SK-N-SH treated with all-trans-retinoic acid at 6 μM for 48 hours (cell line): ENCODE results near the gene CFAP100.

ENCODE experiments used
- ATAC-seq: fragments of 200-7000 bp; cut with Tn5 transposase; 3 replicates; pipeline ENCODE4 v1.9.1; 2020; ENCODE audit warnings: mild to moderate bottlenecking, moderate library complexity
- ARNTL ChIP-seq: fragments of 450-650 bp; formaldehyde crosslinking; IDR thresholded peaks from 2 replicates; pipeline ENCODE4 v1.5.0; 2020; ENCODE audit warnings: low read depth, mild to moderate bottlenecking, moderate library complexity, borderline replicate concordance
- BACH2 ChIP-seq: fragments of 250-450 bp; sonication (Bioruptor Pico); IDR thresholded peaks from 2 replicates; pipeline ENCODE4 v1.9.0; 2021; ENCODE audit warnings: mild to moderate bottlenecking, borderline replicate concordance
- CREB5 ChIP-seq: fragments of 250-450 bp; sonication (Bioruptor Pico); IDR thresholded peaks from 2 replicates; pipeline ENCODE4 v1.5.1; 2020; ENCODE audit warnings: low read depth, mild to moderate bottlenecking, moderate library complexity
- CSDC2 ChIP-seq: fragments of 250-450 bp; sonication (Bioruptor Pico); IDR thresholded peaks from 2 replicates; pipeline ENCODE4 v1.5.0; 2020; ENCODE audit warnings: mild to moderate bottlenecking, moderate library complexity
- CSRNP3 ChIP-seq: fragments of 250-450 bp; sonication (Bioruptor Pico); IDR thresholded peaks from 2 replicates; pipeline ENCODE4 v1.5.1; 2021; ENCODE audit warnings: mild to moderate bottlenecking, moderate library complexity
- ESRRG ChIP-seq: fragments of 250-450 bp; sonication (Bioruptor Pico); IDR thresholded peaks from 2 replicates; pipeline ENCODE4 v1.6.1; 2021; ENCODE audit warnings: mild to moderate bottlenecking
- GLIS3 ChIP-seq: fragments of 250-450 bp; sonication (Bioruptor Pico); IDR thresholded peaks from 2 replicates; pipeline ENCODE4 v1.5.0; 2020; ENCODE audit warnings: mild to moderate bottlenecking, moderate library complexity
- ISL1 ChIP-seq: fragments of 250-450 bp; sonication (Bioruptor Pico); IDR thresholded peaks from 2 replicates; pipeline ENCODE4 v2.1.2; 2022; ENCODE audit warnings: mild to moderate bottlenecking, moderate library complexity
- PATZ1 ChIP-seq: fragments of 250-450 bp; sonication (Bioruptor Pico); IDR thresholded peaks from 2 replicates; pipeline ENCODE4 v1.8.0; 2020; ENCODE audit warnings: mild to moderate bottlenecking, moderate library complexity, borderline replicate concordance
- POU6F1 ChIP-seq: fragments of 250-450 bp; sonication (Bioruptor Pico); IDR thresholded peaks from 2 replicates; pipeline ENCODE4 v1.8.0; 2021; ENCODE audit warnings: low read depth, mild to moderate bottlenecking, moderate library complexity, borderline replicate concordance
- PPARA ChIP-seq: fragments of 250-450 bp; sonication (Bioruptor Pico); IDR thresholded peaks from 2 replicates; pipeline ENCODE4 v1.5.0; 2020; ENCODE audit warnings: mild to moderate bottlenecking, borderline replicate concordance
- RARB ChIP-seq: fragments of 250-450 bp; sonication (Bioruptor Pico); IDR thresholded peaks from 2 replicates; pipeline ENCODE4 v1.8.0; 2021; ENCODE audit warnings: mild to moderate bottlenecking, moderate library complexity
- SNAI2 ChIP-seq: fragments of 250-450 bp; sonication (Bioruptor Pico); IDR thresholded peaks from 2 replicates; pipeline ENCODE4 v1.5.0; 2020; ENCODE audit warnings: mild to moderate bottlenecking, moderate library complexity
- TCF4 ChIP-seq: fragments of 250-450 bp; sonication (Bioruptor Pico); IDR thresholded peaks from 2 replicates; pipeline ENCODE4 v1.8.0; 2021; ENCODE audit warnings: mild to moderate bottlenecking, moderate library complexity, borderline replicate concordance
- TOX ChIP-seq: fragments of 250-450 bp; sonication (Bioruptor Pico); IDR thresholded peaks from 2 replicates; pipeline ENCODE4 v1.8.0; 2021; ENCODE audit warnings: mild to moderate bottlenecking, moderate library complexity, borderline replicate concordance
- TSHZ2 ChIP-seq: fragments of 250-450 bp; sonication (Bioruptor Pico); IDR thresholded peaks from 2 replicates; pipeline ENCODE4 v1.5.0; 2020; ENCODE audit warnings: mild to moderate bottlenecking, moderate library complexity
- ZC3H10 ChIP-seq: fragments of 250-450 bp; sonication (Bioruptor Pico); IDR thresholded peaks from 2 replicates; pipeline ENCODE4 v1.5.1; 2021; ENCODE audit warnings: mild to moderate bottlenecking, moderate library complexity
- ZFP3 ChIP-seq: fragments of 250-450 bp; sonication (Bioruptor Pico); IDR thresholded peaks from 2 replicates; pipeline ENCODE4 v1.5.0; 2020; ENCODE audit warnings: mild to moderate bottlenecking, moderate library complexity
- ZFP30 ChIP-seq: fragments of 450-650 bp; formaldehyde crosslinking; IDR thresholded peaks from 2 replicates; pipeline ENCODE4 v1.5.0; 2022; ENCODE audit warnings: mild to moderate bottlenecking, moderate library complexity
- ZNF565 ChIP-seq: fragments of 450-650 bp; formaldehyde crosslinking; conservative IDR thresholded peaks from 2 replicates; pipeline ENCODE4 v1.5.0; 2020; ENCODE audit warnings: low read depth, mild to moderate bottlenecking, moderate library complexity
- ZNF70 ChIP-seq: fragments of 450-650 bp; formaldehyde crosslinking; IDR thresholded peaks from 2 replicates; pipeline ENCODE4 v1.5.0; 2020; ENCODE audit warnings: mild to moderate bottlenecking, moderate library complexity
- ZNF8 ChIP-seq: fragments of 450-650 bp; formaldehyde crosslinking; IDR thresholded peaks from 2 replicates; pipeline ENCODE4 v1.5.0; 2020; ENCODE audit warnings: mild to moderate bottlenecking, moderate library complexity

The CFAP100 gene

GRCh38 chr3:126451511-126451910 is 56.8 kb downstream of the CFAP100 start:
- TF ChIP-seq POU6F1 (CRISPR knock-in tag): no peak
- TF ChIP-seq, all 23 proteins: peak for 0
- ATAC-seq: no peak

- ATAC-seq: no peak
- TF ChIP-seq SNAI2 (CRISPR knock-in tag) (no peak), ZNF8 (CRISPR knock-in tag) (no peak), TCF4 (no peak), PPARA (no peak), ZNF70 (CRISPR knock-in tag) (no peak), POU6F1 (CRISPR knock-in tag) (no peak), ESRRG (CRISPR knock-in tag) (no peak), ZFP3 (CRISPR knock-in tag) (no peak), GLIS3 (no peak), BACH2 (CRISPR knock-in tag) (no peak), CSRNP3 (CRISPR knock-in tag) (no peak), ZFP30 (CRISPR knock-in tag) (no peak)
- TF ChIP-seq, all 23 proteins: peak for 0
Measured at GRCh38 chr3:126452213-126452612, 57.5 kb downstream of the CFAP100 start.

GRCh38 chr3:126454025-126454424 is 59.3 kb downstream of the CFAP100 start:
- no peak for ATAC-seq
- TF ChIP-seq ESRRG (CRISPR knock-in tag) (no peak), ZFP30 (CRISPR knock-in tag) (no peak), SNAI2 (CRISPR knock-in tag) (no peak), CSDC2 (CRISPR knock-in tag) (no peak), ISL1 (CRISPR knock-in tag) (no peak)

- ATAC-seq: no peak
- TF ChIP-seq CSDC2 (CRISPR knock-in tag): no peak
- TF ChIP-seq TOX: no peak
- no peak for TF ChIP-seq GLIS3
- TF ChIP-seq TSHZ2 (CRISPR knock-in tag): no peak
- TF ChIP-seq BACH2 (CRISPR knock-in tag): no peak
- TF ChIP-seq POU6F1 (CRISPR knock-in tag): no peak
- no peak for TF ChIP-seq TCF4
- TF ChIP-seq ARNTL (CRISPR knock-in tag): no peak
- TF ChIP-seq ZC3H10 (CRISPR knock-in tag): no peak
- no peak for TF ChIP-seq RARB
- no peak for TF ChIP-seq ESRRG (CRISPR knock-in tag)
- no peak for TF ChIP-seq PATZ1
- no peak for TF ChIP-seq SNAI2 (CRISPR knock-in tag)
- no peak for TF ChIP-seq ZFP3 (CRISPR knock-in tag)
- TF ChIP-seq CREB5: no peak
- no peak for TF ChIP-seq ZNF565
- no peak for TF ChIP-seq ZNF70 (CRISPR knock-in tag)
- TF ChIP-seq ZFP30 (CRISPR knock-in tag): no peak
- TF ChIP-seq, all 23 proteins: peak for 0
Measured at GRCh38 chr3:126454437-126455198, 59.9 kb downstream of the CFAP100 start.
